ENCODE data around the gene SLC22A4. TPM values are rescaled to one million over a fixed set of nuclear protein-coding genes. Genes with fewer than 3 reads are reported as not detected.
A peak's percentile ranks its signal among the peaks of the same experiment; 100 is the strongest.

Gene SLC22A4
- total RNA-seq, 4 donors from 2014 or later, result 0.11 to 0.79 (median 0.38) TPM; not detected in 1

- peak overlapping the region in 1 of 4 donors; percentile 10 for H3K27ac ChIP-seq
- no peaks in the 10 kb centered on the region for H3K36me3 ChIP-seq
- DNase-seq, result no peak
- no peak overlapping the region for H3K4me3 ChIP-seq
- WGBS, 2 donors, result 73 to 81% methylated on average over 3 of the region's 11 CpGs
- intact Hi-C loops (cut with DNase I), result no loop called here
- peaks cover 0 to under 1% (median 0%) of the 10 kb centered on the region in 3 donors for H3K4me1 ChIP-seq
- TF ChIP-seq POLR2A (IDR thresholded peaks at IDR 0.05), result no peak
- TF ChIP-seq CTCF (IDR thresholded peaks at IDR 0.05), result no peak
- no peaks in the 10 kb centered on the region for H3K27me3 ChIP-seq
- H3K9me3 ChIP-seq, result no peaks in the 10 kb centered on the region
Measured at GRCh38 chr5:132301344-132302271, 7.4 kb downstream of the SLC22A4 start.

GRCh38 chr5:132302413-132302812 lies 8.2 kb downstream of the SLC22A4 start:
- Histone ChIP-seq H3K36me3 (no peaks in the 10 kb centered on the region), H3K9me3 (no peaks in the 10 kb centered on the region), H3K27me3 (no peaks in the 10 kb centered on the region), H3K4me1 (no peaks in the 10 kb centered on the region), H3K4me3 (no peak overlapping the region), H3K27ac (no peak overlapping the region)
- intact Hi-C loops (cut with DNase I), result no loop called here
- TF ChIP-seq CTCF (IDR thresholded peaks at IDR 0.05), result no peak
- no peak for TF ChIP-seq POLR2A (IDR thresholded peaks at IDR 0.05)
- 62 to 66% methylated on average over 2 to 3 of the region's 3 CpGs for WGBS, 2 donors
- DNase-seq, result no peak

GRCh38 chr5:132303589-132303988 lies 9.4 kb downstream of the SLC22A4 start:
- TF ChIP-seq CTCF (IDR thresholded peaks at IDR 0.05), result no peak
- TF ChIP-seq POLR2A (IDR thresholded peaks at IDR 0.05), result no peak
- no peak for DNase-seq

GRCh38 chr5:132305420-132305819 lies 11.2 kb downstream of the SLC22A4 start:
- peaks cover 0 to 3% (median 0%) of the 10 kb centered on the region in 3 donors for H3K4me1 ChIP-seq
- no peak for DNase-seq
- H3K9me3 ChIP-seq, result no peaks in the 10 kb centered on the region
- no peaks in the 10 kb centered on the region for H3K36me3 ChIP-seq
- no peaks in the 10 kb centered on the region for H3K27me3 ChIP-seq
- H3K4me3 ChIP-seq, result no peak overlapping the region
- intact Hi-C loops (cut with DNase I), result no loop called here
- TF ChIP-seq CTCF (IDR thresholded peaks at IDR 0.05) (no peak), POLR2A (IDR thresholded peaks at IDR 0.05) (no peak)
- 83 to 85% methylated on average over 2 of the region's 2 CpGs for WGBS, 2 donors
- H3K27ac ChIP-seq, result no peak overlapping the region

More at GRCh38 chr5:132303589-132303988, 9.4 kb downstream of the SLC22A4 start:
- no peaks in the 10 kb centered on the region for H3K4me1 ChIP-seq
- H3K9me3 ChIP-seq, result no peaks in the 10 kb centered on the region
- no peak overlapping the region for H3K27ac ChIP-seq
- intact Hi-C loops (cut with DNase I), result no loop called here
- H3K27me3 ChIP-seq, result no peaks in the 10 kb centered on the region
- H3K36me3 ChIP-seq, result no peaks in the 10 kb centered on the region
- H3K4me3 ChIP-seq, result no peak overlapping the region
- WGBS, 2 donors, result 90 to 95% methylated on average over 5 of the region's 6 CpGs

- no peak for TF ChIP-seq CTCF (IDR thresholded peaks at IDR 0.05)
- no peak for TF ChIP-seq POLR2A (IDR thresholded peaks at IDR 0.05)
- H3K4me1 ChIP-seq, result peaks cover 0 to 5% (median 0%) of the 10 kb centered on the region in 3 donors
- H3K27me3 ChIP-seq, result no peaks in the 10 kb centered on the region
- H3K4me3 ChIP-seq, result no peak overlapping the region
- H3K36me3 ChIP-seq, result no peaks in the 10 kb centered on the region
- no peak overlapping the region for H3K27ac ChIP-seq
- no peaks in the 10 kb centered on the region for H3K9me3 ChIP-seq
- WGBS, 2 donors, result 100% methylated on average over 1 of the region's 4 CpGs; no CpG with 5 or more reads in 1 of the 2 donors
- intact Hi-C loops (cut with DNase I), result no loop called here
- no peak for DNase-seq
Measured at GRCh38 chr5:132308701-132309100, 14.5 kb downstream of the SLC22A4 start.
